KOPT-K1 (cell line): Measurements from ENCODE around the gene SLC25A42.

Experiments
- H3K27ac ChIP-seq: fragments of 200-600 bp; sonication (generic); 2 replicates; pipeline ENCODE4 v1.5.1; 2016; ENCODE audit warnings: antibody characterized with exemption, mild to moderate bottlenecking, low read depth, low read length; ENCODE audit not compliant: poor library complexity, severe bottlenecking
- H3K36me3 ChIP-seq: fragments of 200-600 bp; sonication (generic); 2 replicates; pipeline ENCODE4 v1.5.1; 2017; ENCODE audit warnings: antibody characterized with exemption, mild to moderate bottlenecking, low read length, moderate library complexity; ENCODE audit not compliant: insufficient read depth
- H3K9me3 ChIP-seq: fragments of 200-600 bp; sonication (generic); 2 replicates; pipeline ENCODE4 v1.5.1; 2017; ENCODE audit warnings: antibody characterized with exemption, low read length, mild to moderate bottlenecking; ENCODE audit not compliant: insufficient read depth, poor library complexity, severe bottlenecking

Gene SLC25A42

GRCh38 chr19:19056636-19057275, 7.0 kb upstream of the SLC25A42 start:
- H3K36me3 ChIP-seq = peaks cover 87% of the 10 kb centered on the region
- no peaks in the 10 kb centered on the region for H3K9me3 ChIP-seq
- H3K27ac ChIP-seq = no peak overlapping the region

- no peak overlapping the region for H3K27ac ChIP-seq
- peaks cover 87% of the 10 kb centered on the region for H3K36me3 ChIP-seq
- H3K9me3 ChIP-seq = no peaks in the 10 kb centered on the region
Measured at GRCh38 chr19:19057317-19057716, 6.5 kb upstream of the SLC25A42 start.

- Histone ChIP-seq H3K27ac (no peak overlapping the region), H3K9me3 (no peaks in the 10 kb centered on the region), H3K36me3 (peaks cover 83% of the 10 kb centered on the region)
Measured at GRCh38 chr19:19057720-19058119, 6.1 kb upstream of the SLC25A42 start.

- no peaks in the 10 kb centered on the region for H3K9me3 ChIP-seq
- peaks cover 69% of the 10 kb centered on the region for H3K36me3 ChIP-seq
- H3K27ac ChIP-seq = no peak overlapping the region
Measured at GRCh38 chr19:19059018-19059836, 4.6 kb upstream of the SLC25A42 start.

GRCh38 chr19:19059837-19060611, 3.8 kb upstream of the SLC25A42 start:
- H3K27ac ChIP-seq = no peak overlapping the region
- H3K36me3 ChIP-seq = peaks cover 62% of the 10 kb centered on the region
- H3K9me3 ChIP-seq = no peaks in the 10 kb centered on the region

- Histone ChIP-seq H3K9me3 (no peaks in the 10 kb centered on the region), H3K36me3 (peaks cover 47% of the 10 kb centered on the region), H3K27ac (no peak overlapping the region)
Measured at GRCh38 chr19:19061506-19061905, 2.3 kb upstream of the SLC25A42 start.

GRCh38 chr19:19062454-19063182, 1.2 kb upstream of the SLC25A42 start:
- no peaks in the 10 kb centered on the region for H3K9me3 ChIP-seq
- H3K27ac ChIP-seq = peak overlapping the region; percentile 50
- peaks cover 36% of the 10 kb centered on the region for H3K36me3 ChIP-seq

- Histone ChIP-seq H3K36me3 (peaks cover 21% of the 10 kb centered on the region), H3K9me3 (no peaks in the 10 kb centered on the region), H3K27ac (peak overlapping the region; percentile 60)
Measured at GRCh38 chr19:19064098-19064722, 416 bp downstream of the SLC25A42 start.

GRCh38 chr19:19064811-19065745, 1.3 kb downstream of the SLC25A42 start:
- no peaks in the 10 kb centered on the region for H3K9me3 ChIP-seq
- H3K27ac ChIP-seq = peak overlapping the region; percentile 60
- H3K36me3 ChIP-seq = peaks cover 12% of the 10 kb centered on the region; the same call in 1 of the 2 replicates

GRCh38 chr19:19067276-19068072, 3.7 kb downstream of the SLC25A42 start:
- Histone ChIP-seq H3K27ac (no peak overlapping the region), H3K36me3 (no peaks in the 10 kb centered on the region), H3K9me3 (no peaks in the 10 kb centered on the region)

- peak overlapping the region; percentile 31 for H3K27ac ChIP-seq
- H3K9me3 ChIP-seq = no peaks in the 10 kb centered on the region
- no peaks in the 10 kb centered on the region for H3K36me3 ChIP-seq
Measured at GRCh38 chr19:19068659-19069654, 5.2 kb downstream of the SLC25A42 start.

GRCh38 chr19:19071897-19072296, 8.1 kb downstream of the SLC25A42 start:
- no peaks in the 10 kb centered on the region for H3K36me3 ChIP-seq
- no peak overlapping the region for H3K27ac ChIP-seq
- no peaks in the 10 kb centered on the region for H3K9me3 ChIP-seq
